GM20000 (cell line): ENCODE data around the gene C16orf89.

Experiments used
- DNase-seq: peaks from one replicate; pipeline ENCODE4 v3.0.0; 2012; ENCODE audit warnings: low spot score
- TF ChIP-seq, protein P1 (sequence below): IDR thresholded peaks from 2 replicates; pipeline ENCODE4 v1.5.1; 2012; ENCODE audit warnings: mild to moderate bottlenecking, control low read depth; ENCODE audit errors: extremely low read depth, missing control alignments

The C16orf89 gene

DNA sequence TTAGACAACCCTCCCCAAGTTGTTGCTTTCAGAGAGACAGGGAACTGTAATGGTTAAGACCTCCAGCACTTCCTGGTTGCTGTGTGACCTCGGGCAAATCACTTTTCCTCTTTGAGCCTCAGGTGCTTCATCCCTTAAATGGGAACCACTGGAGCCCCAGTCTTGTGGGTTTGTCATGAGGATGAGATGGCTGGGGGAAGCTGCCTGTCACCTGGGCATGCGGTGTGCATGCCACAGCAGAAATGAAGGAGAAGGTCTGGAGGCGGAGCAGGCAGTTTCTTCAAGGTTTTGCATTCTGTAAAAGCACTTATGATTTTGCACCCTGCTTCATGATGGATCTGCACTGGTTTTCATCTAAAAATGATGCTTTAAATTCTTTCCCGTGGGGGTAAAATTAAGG, 54.1 kb downstream of the C16orf89 start:
- TF ChIP-seq, protein P1, sequence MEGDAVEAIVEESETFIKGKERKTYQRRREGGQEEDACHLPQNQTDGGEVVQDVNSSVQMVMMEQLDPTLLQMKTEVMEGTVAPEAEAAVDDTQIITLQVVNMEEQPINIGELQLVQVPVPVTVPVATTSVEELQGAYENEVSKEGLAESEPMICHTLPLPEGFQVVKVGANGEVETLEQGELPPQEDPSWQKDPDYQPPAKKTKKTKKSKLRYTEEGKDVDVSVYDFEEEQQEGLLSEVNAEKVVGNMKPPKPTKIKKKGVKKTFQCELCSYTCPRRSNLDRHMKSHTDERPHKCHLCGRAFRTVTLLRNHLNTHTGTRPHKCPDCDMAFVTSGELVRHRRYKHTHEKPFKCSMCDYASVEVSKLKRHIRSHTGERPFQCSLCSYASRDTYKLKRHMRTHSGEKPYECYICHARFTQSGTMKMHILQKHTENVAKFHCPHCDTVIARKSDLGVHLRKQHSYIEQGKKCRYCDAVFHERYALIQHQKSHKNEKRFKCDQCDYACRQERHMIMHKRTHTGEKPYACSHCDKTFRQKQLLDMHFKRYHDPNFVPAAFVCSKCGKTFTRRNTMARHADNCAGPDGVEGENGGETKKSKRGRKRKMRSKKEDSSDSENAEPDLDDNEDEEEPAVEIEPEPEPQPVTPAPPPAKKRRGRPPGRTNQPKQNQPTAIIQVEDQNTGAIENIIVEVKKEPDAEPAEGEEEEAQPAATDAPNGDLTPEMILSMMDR = no peak
- no peak for DNase-seq

DNA sequence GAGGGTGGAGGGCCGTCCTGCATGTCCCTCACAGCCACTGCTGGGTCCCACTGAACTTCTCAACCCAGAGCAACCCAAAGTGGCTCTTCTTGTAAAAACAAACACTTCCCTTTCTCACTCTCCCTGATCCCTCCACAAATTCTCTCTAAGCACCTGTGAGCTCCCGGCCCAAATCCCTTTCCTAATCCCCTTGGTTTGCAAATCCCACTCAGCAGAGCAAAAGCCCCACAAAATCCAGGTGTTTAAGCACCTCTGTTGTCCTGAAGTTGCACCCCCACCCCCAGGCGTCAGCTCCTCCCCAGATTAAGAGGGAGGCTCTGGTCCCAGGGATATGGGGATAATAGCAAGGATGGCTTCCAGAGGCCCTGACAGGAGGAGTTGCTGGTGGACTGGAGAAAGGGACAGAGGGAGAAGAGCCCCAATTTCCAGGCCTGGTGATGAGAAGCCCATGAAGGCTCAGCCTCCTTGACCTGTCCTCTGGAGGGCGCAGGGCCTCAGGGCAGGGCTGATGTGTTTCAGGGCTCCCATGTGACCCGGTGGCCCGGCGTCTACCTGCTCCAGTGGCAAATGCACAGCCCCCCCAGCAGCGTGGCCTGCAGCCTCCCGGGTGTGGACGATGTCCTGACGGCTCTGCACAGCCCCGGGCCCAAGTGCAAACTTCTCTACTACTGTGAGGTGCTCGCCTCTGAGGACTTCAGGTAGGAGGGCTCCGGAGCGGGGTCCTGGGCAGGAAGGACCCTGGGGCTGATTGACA, 55.0 kb downstream of the C16orf89 start:
- no peak for DNase-seq

DNA sequence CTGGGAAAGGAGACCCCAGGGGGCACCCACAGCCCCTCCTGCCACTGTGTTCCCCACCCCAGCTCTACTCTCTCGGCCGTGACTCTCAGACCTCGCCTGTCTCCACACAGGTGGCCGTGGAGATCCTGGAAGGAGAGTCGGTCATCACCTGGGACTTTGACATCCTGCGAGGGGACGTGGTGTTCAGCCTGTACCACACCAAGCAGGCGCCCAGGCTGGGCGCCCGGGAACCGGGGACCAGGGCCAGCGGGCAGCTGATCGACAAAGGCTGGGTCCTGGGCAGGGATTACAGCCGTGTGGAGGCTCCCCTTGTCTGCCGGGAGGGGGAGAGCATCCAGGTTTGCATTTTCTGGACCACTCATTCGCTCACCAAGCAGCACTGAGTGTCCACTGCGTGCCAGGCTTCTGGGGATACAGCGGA, 57.4 kb downstream of the C16orf89 start:
- DNase-seq = no peak
- TF ChIP-seq, protein P1 = no peak

More for the DNA sequence above, 55.0 kb downstream of the C16orf89 start:
- TF ChIP-seq, protein P1 = no peak

DNA sequence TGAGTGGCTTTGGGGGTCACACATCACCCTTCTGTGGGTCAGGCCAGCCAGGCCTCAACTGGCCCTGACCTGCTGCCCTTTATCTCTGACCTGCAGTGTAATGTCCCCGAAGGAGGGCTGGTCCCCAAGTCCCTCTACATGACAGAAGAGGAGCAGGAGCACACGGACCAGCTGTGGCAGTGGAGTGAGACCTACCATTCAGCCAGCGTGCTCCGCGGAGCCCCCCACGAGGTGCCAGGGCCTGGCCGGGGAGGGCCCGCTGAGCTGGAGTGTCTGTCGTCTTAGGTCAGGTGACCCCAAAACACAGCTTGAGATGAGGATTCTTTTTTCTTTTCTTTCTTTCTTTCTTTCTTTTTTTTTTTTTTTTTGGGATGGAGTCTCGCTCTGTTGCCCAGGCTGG, 58.5 kb downstream of the C16orf89 start:
- DNase-seq = no peak
- TF ChIP-seq, protein P1 = no peak

DNA sequence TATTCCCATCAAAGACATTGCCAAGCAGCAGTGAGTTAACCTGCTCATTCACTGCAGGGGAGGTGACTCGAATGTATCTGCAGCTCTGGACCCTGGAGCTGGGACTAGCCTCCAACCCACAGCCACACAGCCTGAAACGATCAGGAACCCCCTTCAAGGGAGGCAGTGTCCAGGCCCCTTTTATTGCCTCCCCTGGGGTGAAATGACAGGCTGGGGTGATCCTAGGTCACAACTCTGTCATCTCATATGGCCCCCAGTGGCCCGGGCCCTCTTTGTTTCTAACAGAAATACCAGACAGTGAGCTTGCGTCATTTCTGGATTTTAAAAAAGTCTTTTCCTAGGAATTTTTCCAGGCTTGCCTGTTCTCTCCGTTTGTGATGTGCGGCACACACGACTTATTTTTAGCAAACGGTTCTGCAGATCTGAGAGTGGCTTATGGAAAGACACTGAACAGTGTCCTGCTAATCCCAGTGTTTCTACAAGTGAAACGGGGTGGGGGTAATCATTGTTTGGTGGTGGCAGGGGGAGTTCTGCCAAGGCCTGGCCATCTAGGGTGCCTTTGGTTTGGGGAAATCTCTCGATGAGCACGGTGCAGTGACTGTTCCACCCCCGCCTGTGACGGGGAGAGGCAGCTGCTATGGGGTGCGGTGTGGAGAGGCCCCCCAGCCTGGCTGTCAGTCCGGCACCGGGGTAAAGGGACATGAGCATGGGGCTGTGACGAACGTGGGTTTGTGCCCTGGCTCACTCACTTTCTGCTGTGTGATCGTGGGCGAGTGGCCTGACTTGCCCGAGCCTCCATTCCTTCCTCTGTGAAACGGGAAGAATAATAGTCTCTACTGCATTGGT, 59.2 kb downstream of the C16orf89 start:
- DNase-seq = no peak
- TF ChIP-seq, protein P1 = no peak

DNA sequence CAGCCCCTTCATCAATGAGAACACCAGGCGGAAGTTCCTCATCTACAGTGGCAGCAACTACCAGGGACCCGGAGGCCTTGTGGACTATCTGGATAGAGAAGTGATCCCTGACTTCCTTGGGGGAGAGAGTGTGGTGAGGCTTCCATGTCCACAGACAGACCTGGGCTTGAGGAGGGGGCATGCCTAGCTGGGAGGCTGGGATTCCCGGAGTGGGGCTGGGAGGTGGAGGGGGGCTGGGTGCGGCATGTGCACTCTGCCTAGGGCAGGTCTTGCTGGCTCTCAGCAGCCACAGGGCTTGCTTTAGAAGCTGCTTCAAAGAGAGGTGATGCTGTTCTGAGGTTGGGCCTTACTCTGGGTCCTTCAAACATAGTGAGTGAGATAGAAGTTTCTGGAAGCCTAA, 59.8 kb downstream of the C16orf89 start:
- TF ChIP-seq, protein P1 = no peak
- no peak for DNase-seq

DNA sequence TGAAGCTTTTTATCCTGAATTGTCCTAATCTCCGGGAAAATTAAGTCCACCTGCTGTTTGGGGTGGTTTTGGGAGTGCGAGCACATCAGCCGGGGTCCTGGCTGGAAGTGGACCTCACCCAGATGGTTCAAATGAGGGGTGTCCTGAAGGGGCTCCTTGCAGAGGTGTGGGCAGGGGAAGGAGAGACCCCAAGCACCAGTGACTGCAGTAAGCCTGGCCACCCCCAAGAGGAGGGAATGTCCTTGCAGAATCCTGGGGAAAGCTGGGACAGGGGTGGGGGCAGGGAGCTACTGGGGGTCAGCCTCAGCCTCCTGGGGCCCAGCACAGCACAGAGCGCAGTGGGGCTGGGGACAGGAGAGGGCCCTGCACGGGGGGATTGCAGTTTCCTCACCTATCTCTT, 61.4 kb downstream of the C16orf89 start:
- TF ChIP-seq, protein P1 = no peak
- DNase-seq = no peak
